H9 (cell line): ENCODE data around the gene FNDC3B. TPM values are rescaled to one million over a fixed set of nuclear protein-coding genes. Genes with fewer than 3 reads are reported as not detected.
A peak's percentile ranks its signal among the peaks of the same experiment; 100 is the strongest.

Experiments
- DNase-seq: peaks from one replicate; pipeline ENCODE4 v3.0.0-alpha.2; 2017
- H2AFZ ChIP-seq: one replicate; pipeline ENCODE4 v1.6.1; 2013; ENCODE audit warnings: mild to moderate bottlenecking, low read length, control low read depth, moderate library complexity
- H2AK5ac ChIP-seq: 2 replicates; pipeline ENCODE4 v1.6.1; 2013; ENCODE audit warnings: low read length, control low read depth, mixed read lengths; ENCODE audit not compliant: insufficient read length
- H2BK120ac ChIP-seq: one replicate; pipeline ENCODE4 v1.6.1; 2013; ENCODE audit warnings: low read depth, mild to moderate bottlenecking, low read length, control low read depth, inconsistent platforms; ENCODE audit not compliant: poor library complexity, severe bottlenecking
- H2BK12ac ChIP-seq: 2 replicates; pipeline ENCODE4 v1.6.1; 2013; ENCODE audit warnings: low read length, control low read depth, mixed read lengths, low read depth; ENCODE audit not compliant: insufficient read length
- H2BK15ac ChIP-seq: 2 replicates; pipeline ENCODE4 v1.6.1; 2013; ENCODE audit warnings: low read depth, low read length, control low read depth
- H2BK20ac ChIP-seq: one replicate; pipeline ENCODE4 v1.6.1; 2013; ENCODE audit warnings: low read depth, mild to moderate bottlenecking, low read length, control low read depth, inconsistent platforms; ENCODE audit not compliant: poor library complexity, severe bottlenecking
- H2BK5ac ChIP-seq: 2 replicates; pipeline ENCODE4 v1.6.1; 2013; ENCODE audit warnings: low read length, control low read depth, mixed read lengths; ENCODE audit not compliant: insufficient read length
- H3K14ac ChIP-seq: 2 replicates; pipeline ENCODE4 v1.6.1; 2013; ENCODE audit warnings: low read length, control low read depth; ENCODE audit not compliant: insufficient read depth
- H3K18ac ChIP-seq: 2 replicates; pipeline ENCODE4 v1.6.1; 2013; ENCODE audit warnings: low read depth, mild to moderate bottlenecking, mixed read lengths, low read length, control low read depth; ENCODE audit not compliant: insufficient read length
- H3K23ac ChIP-seq: 2 replicates; pipeline ENCODE4 v1.6.1; 2013; ENCODE audit warnings: low read length, control low read depth, mixed read lengths, low read depth; ENCODE audit not compliant: insufficient read length
- H3K23me2 ChIP-seq: 2 replicates; pipeline ENCODE4 v1.6.1; 2013; ENCODE audit warnings: low read depth, mild to moderate bottlenecking, mixed read lengths, low read length, control low read depth; ENCODE audit not compliant: insufficient read length, poor library complexity, severe bottlenecking
- H3K27ac ChIP-seq: 2 replicates; pipeline ENCODE4 v1.5.1; 2013; ENCODE audit warnings: low read length, control low read depth, mixed read lengths, low read depth; ENCODE audit not compliant: insufficient read length
- H3K27me3 ChIP-seq: 2 replicates; pipeline ENCODE4 v1.6.1; 2013; ENCODE audit warnings: low read length, control low read depth, inconsistent platforms; ENCODE audit not compliant: insufficient read depth
- H3K4ac ChIP-seq: 2 replicates; pipeline ENCODE4 v1.6.1; 2013; ENCODE audit warnings: low read depth, mild to moderate bottlenecking, control low read depth, inconsistent platforms, low read length, moderate library complexity
- H3K4me1 ChIP-seq: 2 replicates; pipeline ENCODE4 v1.6.1; 2013; ENCODE audit warnings: low read length, control low read depth, inconsistent platforms; ENCODE audit not compliant: insufficient read depth
- H3K4me2 ChIP-seq: 2 replicates; pipeline ENCODE4 v1.6.1; 2013; ENCODE audit warnings: low read length, control low read depth, mixed read lengths; ENCODE audit not compliant: insufficient read length, insufficient read depth
- H3K56ac ChIP-seq: 2 replicates; pipeline ENCODE4 v1.6.1; 2013; ENCODE audit warnings: low read depth, mild to moderate bottlenecking, mixed read lengths, low read length, control low read depth; ENCODE audit not compliant: insufficient read length
- H3K79me1 ChIP-seq: 2 replicates; pipeline ENCODE4 v1.6.1; 2013; ENCODE audit warnings: low read depth, mild to moderate bottlenecking, moderate library complexity, low read length, control low read depth, inconsistent platforms; ENCODE audit not compliant: insufficient read depth, poor library complexity, severe bottlenecking
- H3K79me2 ChIP-seq: 2 replicates; pipeline ENCODE4 v1.6.1; 2013; ENCODE audit warnings: low read length, control low read depth, inconsistent platforms; ENCODE audit not compliant: insufficient read depth
- H3K9ac ChIP-seq: 2 replicates; pipeline ENCODE4 v1.6.1; 2013; ENCODE audit warnings: low read length, control low read depth, mixed read lengths; ENCODE audit not compliant: insufficient read length; ENCODE audit errors: extremely low read depth
- H3K9me3 ChIP-seq: one replicate; pipeline ENCODE4 v1.6.1; 2013; ENCODE audit warnings: low read depth, low read length, inconsistent platforms; ENCODE audit not compliant: control insufficient read depth
- H3T11ph ChIP-seq: one replicate; pipeline ENCODE4 v1.6.1; 2013; ENCODE audit warnings: mild to moderate bottlenecking, low read length, control low read depth, inconsistent platforms
- H4K20me1 ChIP-seq: one replicate; pipeline ENCODE4 v1.6.1; 2013; ENCODE audit not compliant: control insufficient read depth, insufficient read length, insufficient read depth
- H4K5ac ChIP-seq: 2 replicates; pipeline ENCODE4 v1.6.1; 2013; ENCODE audit warnings: low read depth, mild to moderate bottlenecking, mixed read lengths, low read length, control low read depth; ENCODE audit not compliant: insufficient read length
- H4K8ac ChIP-seq: replicated peaks from 2 replicates; pipeline ENCODE4 v1.6.1; 2013; ENCODE audit warnings: low read length, control low read depth, mixed read lengths, low read depth; ENCODE audit not compliant: insufficient read length
- H4K91ac ChIP-seq: 2 replicates; pipeline ENCODE4 v1.6.1; 2013; ENCODE audit warnings: low read depth, mild to moderate bottlenecking, moderate library complexity, mixed read lengths, low read length, control low read depth; ENCODE audit not compliant: insufficient read length
- H3K27ac Mint-ChIP-seq, 3 experiments: 2 replicates in 2 of 3; 3 replicates in 1 of 3; pipeline ENCODE4 v1.8.0; 2020 to 2021; ENCODE audit warnings: mixed read lengths in 3 of 3, mild to moderate bottlenecking in 1 of 3, moderate library complexity in 1 of 3
- H3K27me3 Mint-ChIP-seq: 2 replicates; pipeline ENCODE4 v1.8.0; 2021; ENCODE audit warnings: low read depth, mild to moderate bottlenecking, moderate library complexity, mixed read lengths
- H3K36me3 Mint-ChIP-seq, 3 experiments: 2 replicates in 2 of 3; 3 replicates in 1 of 3; pipeline ENCODE4 v1.8.0; 2020 to 2021; ENCODE audit warnings: low read depth in 3 of 3, mixed read lengths in 3 of 3; ENCODE audit not compliant: insufficient read depth in 1 of 3
- H3K4me1 Mint-ChIP-seq, 2 experiments: 2 replicates each; pipeline ENCODE4 v1.8.0; 2020; ENCODE audit warnings: mixed read lengths in 2 of 2
- H3K4me3 Mint-ChIP-seq, 2 experiments: 2 replicates in 1 of 2; 3 replicates in 1 of 2; pipeline ENCODE4 v1.8.0; 2020 to 2021; ENCODE audit warnings: mild to moderate bottlenecking in 2 of 2, mixed read lengths in 2 of 2, moderate library complexity in 1 of 2
- H3K9me3 Mint-ChIP-seq, 2 experiments: 2 replicates in 1 of 2; 3 replicates in 1 of 2; pipeline ENCODE4 v1.8.0; 2020; ENCODE audit warnings: mild to moderate bottlenecking in 2 of 2, mixed read lengths in 2 of 2, moderate library complexity in 1 of 2
- CTCF ChIP-seq: fragments of 200-600 bp; sonication (generic); conservative IDR thresholded peaks from 3 replicates; pipeline ENCODE4 v1.8.0; 2021; ENCODE audit warnings: antibody characterized with exemption, mild to moderate bottlenecking
- WGBS: extraction: QIAGEN DNeasy Blood & Tissue Kit; methylation state at CpG from one replicate; pipeline ENCODE4 v1.1.7; 2013; ENCODE audit warnings: missing lambda C conversion rate, low lambda C conversion rate, mixed read lengths; ENCODE audit not compliant: insufficient read length; ENCODE audit errors: extremely low coverage; 5-methylcytosine and 5-hydroxymethylcytosine counted together
- total RNA-seq: library from RNA; stranded (reverse); gene quantifications from 2 replicates; pipeline ENCODE4 v1.2.1, GENCODE V29; 2021

FNDC3B gene
- total RNA-seq, 1 experiment from 2014 or later = 43.8 TPM

GRCh38 chr3:172020763-172021162 lies 18.6 kb upstream of the FNDC3B start:
- no CpG with 5 or more reads among the region's 2 CpGs for WGBS
- DNase-seq = no peak
- Histone ChIP-seq H3K18ac (no peak overlapping the region), H3T11ph (no peak overlapping the region), H4K91ac (no peak overlapping the region), H3K4me1 (no peaks in the 10 kb centered on the region; the same call in 1 of the 2 replicates), H3K4ac (no peak overlapping the region), H3K79me1 (no peaks in the 10 kb centered on the region), H2BK120ac (no peak overlapping the region), H3K27me3 (no peaks in the 10 kb centered on the region), H3K56ac (no peak overlapping the region), H2AFZ (peak overlapping the region; percentile 1), H2BK15ac (no peak overlapping the region), H2AK5ac (no peak overlapping the region), H4K5ac (no peak overlapping the region), H3K23ac (no peak overlapping the region), H3K14ac (no peak overlapping the region), H3K27ac (no peak overlapping the region), H3K9ac (no peak overlapping the region), H3K79me2 (no peaks in the 10 kb centered on the region), H2BK20ac (no peak overlapping the region), H4K20me1 (no peaks in the 10 kb centered on the region), H3K9me3 (no peaks in the 10 kb centered on the region), H4K8ac (no peak overlapping the region), H3K23me2 (no peaks in the 10 kb centered on the region), H2BK5ac (no peak overlapping the region), H2BK12ac (no peak overlapping the region), H3K4me2 (no peak overlapping the region)
- H3K27ac Mint-ChIP-seq = no peak overlapping the region
- peaks cover 0 to 2% of the 10 kb centered on the region in 2 experiments; a peak in 2 of 5 replicates for H3K9me3 Mint-ChIP-seq
- no peaks in the 10 kb centered on the region; the same call in 1 of the 2 replicates for H3K27me3 Mint-ChIP-seq
- peaks cover 0 to 4% (median 0%) of the 10 kb centered on the region in 3 experiments; a peak in 1 of 7 replicates for H3K36me3 Mint-ChIP-seq
- H3K4me1 Mint-ChIP-seq = no peaks in the 10 kb centered on the region; a peak in 1 of 4 replicates
- TF ChIP-seq CTCF = no peak
- H3K4me3 Mint-ChIP-seq = no peak overlapping the region
